GM23248 (cell line): ENCODE data around the gene FGD2. TPM values are rescaled to one million over a fixed set of nuclear protein-coding genes. Genes with fewer than 3 reads are reported as not detected.

Experiments used
- DNase-seq: peaks from one replicate; pipeline ENCODE4 v3.0.0-alpha.2; 2015
- H2AFZ ChIP-seq: fragments of 200-600 bp; sonication (generic); 2 replicates; pipeline ENCODE4 v1.6.1; 2016; ENCODE audit warnings: antibody characterized with exemption
- H3F3A ChIP-seq: fragments of 200-600 bp; sonication (generic); 2 replicates; pipeline ENCODE4 v1.6.1; 2016; ENCODE audit warnings: mild to moderate bottlenecking, antibody characterized with exemption, mixed run types; ENCODE audit not compliant: insufficient read depth
- H3K27ac ChIP-seq: fragments of 200-600 bp; sonication (generic); 2 replicates; pipeline ENCODE4 v1.5.1; 2016; ENCODE audit warnings: mild to moderate bottlenecking
- H3K27me3 ChIP-seq: fragments of 200-600 bp; sonication (generic); replicated peaks from 2 replicates; pipeline ENCODE4 v1.6.1; 2016; ENCODE audit warnings: mild to moderate bottlenecking; ENCODE audit not compliant: insufficient read depth
- H3K36me3 ChIP-seq: fragments of 200-600 bp; sonication (generic); 2 replicates; pipeline ENCODE4 v1.6.1; 2016; ENCODE audit warnings: low read depth, mild to moderate bottlenecking
- H3K4me1 ChIP-seq: fragments of 200-600 bp; sonication (generic); 2 replicates; pipeline ENCODE4 v1.6.1; 2016; ENCODE audit warnings: mild to moderate bottlenecking; ENCODE audit not compliant: insufficient read depth
- H3K4me2 ChIP-seq: fragments of 200-600 bp; sonication (generic); one replicate; pipeline ENCODE4 v1.6.1; 2016; ENCODE audit warnings: mild to moderate bottlenecking; ENCODE audit not compliant: unreplicated experiment
- H3K4me3 ChIP-seq: fragments of 200-600 bp; sonication (generic); 2 replicates; pipeline ENCODE4 v1.5.1; 2016; ENCODE audit warnings: mild to moderate bottlenecking
- H3K79me2 ChIP-seq: fragments of 200-600 bp; sonication (generic); 2 replicates; pipeline ENCODE4 v1.6.1; 2016; ENCODE audit warnings: mild to moderate bottlenecking; ENCODE audit not compliant: insufficient read depth
- H3K9ac ChIP-seq: fragments of 200-600 bp; sonication (generic); 2 replicates; pipeline ENCODE4 v1.6.1; 2016; ENCODE audit warnings: mild to moderate bottlenecking
- H3K9me2 ChIP-seq: fragments of 200-600 bp; sonication (generic); 2 replicates; pipeline ENCODE4 v1.6.1; 2016; ENCODE audit warnings: mixed run types, mild to moderate bottlenecking, moderate library complexity; ENCODE audit not compliant: insufficient read depth
- H3K9me3 ChIP-seq: fragments of 200-600 bp; sonication (generic); one replicate; pipeline ENCODE4 v1.6.1; 2017; ENCODE audit warnings: low read depth
- H4K20me1 ChIP-seq: fragments of 200-600 bp; sonication (generic); 2 replicates; pipeline ENCODE4 v1.6.0; 2016; ENCODE audit not compliant: insufficient read depth
- EZH2 ChIP-seq: fragments of 200-600 bp; sonication (generic); IDR thresholded peaks from 2 replicates; pipeline ENCODE4 v1.6.1; 2018; ENCODE audit warnings: antibody characterized with exemption, mild to moderate bottlenecking; ENCODE audit not compliant: insufficient read depth, poor library complexity, severe bottlenecking
- EZH2phosphoT487 ChIP-seq: fragments of 200-600 bp; sonication (generic); IDR thresholded peaks from 2 replicates; pipeline ENCODE4 v1.6.1; 2018; ENCODE audit warnings: antibody characterized with exemption, moderate library complexity, mild to moderate bottlenecking, low read depth; ENCODE audit not compliant: insufficient read depth
- WGBS, 2 experiments: methylation state at CpG; one replicate each; pipeline ENCODE4 v1.1.6; 2015 to 2017; ENCODE audit warnings: low lambda C conversion rate in 2 of 2, low coverage in 1 of 2; ENCODE audit errors: missing lambda C conversion rate in 2 of 2; 5-methylcytosine and 5-hydroxymethylcytosine counted together
- in situ Hi-C: fragments of 300-500 bp; cut with MboI; formaldehyde crosslinking; loops from 2 replicates; pipeline ENCODE4 v1.15.0; 2020
- polyA plus RNA-seq: library from polyadenylated mRNA; unstranded; fragments of >200 nt; fragmentation: Nextera tagmentation; extraction: Ambion mirVana; gene quantifications from 2 replicates; pipeline ENCODE4 v1.2.1, GENCODE V29; 2016
- total RNA-seq: library from RNA; depleted of rRNA; stranded (reverse); fragments of >200 nt; shearing (Covaris generic); gene quantifications from 2 replicates; pipeline ENCODE4 v1.2.3, GENCODE V29; 2014

The FGD2 gene
- total and polyA plus RNA-seq, 2 experiments from 2014 or later: not detected

DNA sequence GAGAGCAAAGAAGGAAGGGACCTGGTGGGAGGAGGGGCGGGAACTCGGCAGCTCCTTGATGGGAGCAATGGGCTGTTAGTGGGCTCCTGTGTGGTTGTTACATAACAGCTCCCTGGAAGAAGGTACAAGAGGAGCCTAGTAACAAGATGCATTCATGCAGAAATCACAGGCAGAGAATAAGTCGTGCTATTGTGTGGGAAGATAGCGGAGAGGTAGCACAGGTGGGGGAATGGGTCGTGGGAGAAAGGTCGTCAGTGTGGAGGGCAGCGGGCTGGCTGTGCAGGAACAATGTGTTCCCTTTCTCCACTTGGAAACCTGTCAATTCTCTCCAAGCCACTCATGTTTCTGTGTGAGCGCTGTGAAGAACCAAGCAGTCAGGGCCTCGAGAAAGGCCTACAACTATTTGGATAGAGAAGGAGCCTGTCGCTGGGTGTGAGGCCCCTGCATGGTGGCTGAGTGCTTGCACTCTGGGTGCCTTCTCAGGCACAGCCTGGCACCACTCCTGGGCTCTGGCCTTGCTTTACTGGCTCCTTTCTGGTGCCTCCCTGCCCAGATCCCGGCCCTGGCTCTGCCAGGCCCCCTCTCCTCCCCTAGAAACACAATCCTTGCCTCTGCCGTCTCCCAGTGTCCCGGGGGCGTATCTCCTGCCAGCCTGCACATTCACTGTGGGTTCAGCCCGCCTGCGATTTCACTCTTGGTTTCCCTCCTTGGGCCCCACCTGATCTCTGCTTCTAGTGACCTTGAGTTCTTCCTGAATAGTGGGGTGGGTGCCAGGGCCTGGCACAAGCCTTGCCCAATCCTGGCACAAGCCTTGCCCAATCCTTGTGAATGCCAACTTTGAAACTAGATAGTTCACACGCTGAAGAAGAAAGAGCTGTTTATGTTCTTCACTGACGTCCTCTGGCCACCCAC lies 7.4 kb upstream of the FGD2 start:
- H3K79me2 ChIP-seq: no peaks in the 10 kb centered on the region
- H3K36me3 ChIP-seq: no peaks in the 10 kb centered on the region
- H3F3A ChIP-seq: no peaks in the 10 kb centered on the region
- H3K27me3 ChIP-seq: no peaks in the 10 kb centered on the region
- 61 to 64% methylated on average over 18 of the region's 18 CpGs for whole genome bisulfite sequencing, 2 experiments
- no peaks in the 10 kb centered on the region for H3K9me3 ChIP-seq
- H3K4me1 ChIP-seq: no peaks in the 10 kb centered on the region
- TF ChIP-seq EZH2phosphoT487 (no peak), EZH2 (no peak)
- H2AFZ ChIP-seq: no peak overlapping the region
- H3K9me2 ChIP-seq: no peaks in the 10 kb centered on the region
- H4K20me1 ChIP-seq: no peaks in the 10 kb centered on the region
- no peak overlapping the region for H3K4me2 ChIP-seq
- no peak overlapping the region for H3K27ac ChIP-seq
- in situ Hi-C loops: no loop called here
- DNase-seq: no peak
- H3K9ac ChIP-seq: no peak overlapping the region
- H3K4me3 ChIP-seq: no peak overlapping the region

DNA sequence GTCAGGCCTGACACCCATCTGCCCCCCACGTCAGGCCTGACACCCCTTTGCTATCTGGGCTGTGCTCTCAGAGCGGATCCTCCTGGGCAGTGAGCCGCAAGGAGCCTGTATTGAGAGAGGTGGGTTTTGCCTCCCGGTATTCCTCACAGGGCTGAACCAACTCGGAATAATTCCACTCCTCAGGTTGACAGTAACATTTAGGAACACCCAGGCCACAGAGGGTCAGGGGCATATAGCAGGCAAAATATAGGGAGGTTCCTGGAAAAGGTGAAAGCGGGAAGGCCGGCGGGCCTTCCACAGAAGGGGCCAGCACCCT lies 6.8 kb upstream of the FGD2 start:
- TF ChIP-seq EZH2: no peak
- H3K9ac ChIP-seq: no peak overlapping the region
- H4K20me1 ChIP-seq: no peaks in the 10 kb centered on the region
- no peaks in the 10 kb centered on the region for H3K9me3 ChIP-seq
- H3K27ac ChIP-seq: no peak overlapping the region
- H3K27me3 ChIP-seq: no peaks in the 10 kb centered on the region
- H3K9me2 ChIP-seq: no peaks in the 10 kb centered on the region
- no peak overlapping the region for H3K4me3 ChIP-seq
- H3F3A ChIP-seq: no peaks in the 10 kb centered on the region
- H3K4me1 ChIP-seq: no peaks in the 10 kb centered on the region
- H2AFZ ChIP-seq: no peak overlapping the region
- 79 to 82% methylated on average over 8 of the region's 8 CpGs for WGBS, 2 experiments
- H3K79me2 ChIP-seq: no peaks in the 10 kb centered on the region
- no peaks in the 10 kb centered on the region for H3K36me3 ChIP-seq
- in situ Hi-C loops: no loop called here
- H3K4me2 ChIP-seq: no peak overlapping the region
- no peak for DNase-seq

DNA sequence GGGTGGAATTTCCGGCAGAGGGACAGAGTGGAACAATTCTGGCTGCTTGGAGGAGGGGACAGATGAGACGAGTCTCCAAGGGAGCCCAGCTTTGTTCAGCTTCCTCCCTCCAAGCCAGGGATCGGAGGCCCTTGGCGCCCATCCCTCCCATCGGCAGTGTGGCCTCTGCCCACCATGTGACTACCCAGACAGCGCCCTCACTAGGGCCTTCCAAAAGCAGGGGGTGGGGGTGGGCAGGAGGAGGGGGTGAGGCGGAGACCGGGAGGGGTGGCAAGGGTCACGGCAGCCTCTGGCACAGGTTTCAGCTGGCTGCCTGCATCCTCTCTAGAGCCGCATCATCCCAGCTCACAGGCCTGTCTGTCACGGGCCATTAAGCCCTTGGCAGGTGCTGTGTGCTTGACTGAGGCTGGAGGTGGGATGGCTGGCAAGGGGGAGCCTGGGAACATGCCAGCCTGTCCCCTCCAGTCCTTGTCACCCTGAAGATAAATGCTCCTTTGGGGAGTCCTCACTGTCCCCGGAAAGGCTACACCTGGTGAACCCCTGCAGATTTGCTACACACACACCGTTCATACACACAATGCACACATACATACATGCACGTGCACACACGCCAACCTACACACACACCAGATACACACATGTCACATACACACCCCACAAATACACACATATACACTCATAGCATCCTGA lies 6.2 kb upstream of the FGD2 start:
- no peak overlapping the region for H3K4me2 ChIP-seq
- H3K79me2 ChIP-seq: no peaks in the 10 kb centered on the region
- H3K36me3 ChIP-seq: no peaks in the 10 kb centered on the region
- H3K4me3 ChIP-seq: no peak overlapping the region
- H3K9ac ChIP-seq: no peak overlapping the region
- H3F3A ChIP-seq: no peaks in the 10 kb centered on the region
- H4K20me1 ChIP-seq: no peaks in the 10 kb centered on the region
- H3K4me1 ChIP-seq: no peaks in the 10 kb centered on the region
- no peak for DNase-seq
- H3K27ac ChIP-seq: no peak overlapping the region
- WGBS, 2 experiments: 65 to 71% methylated on average over 10 to 15 of the region's 15 CpGs
- H3K27me3 ChIP-seq: no peaks in the 10 kb centered on the region
- H2AFZ ChIP-seq: no peak overlapping the region
- H3K9me3 ChIP-seq: no peaks in the 10 kb centered on the region
- TF ChIP-seq EZH2phosphoT487 (no peak), EZH2 (no peak)
- in situ Hi-C loops: no loop called here
- no peaks in the 10 kb centered on the region for H3K9me2 ChIP-seq

DNA sequence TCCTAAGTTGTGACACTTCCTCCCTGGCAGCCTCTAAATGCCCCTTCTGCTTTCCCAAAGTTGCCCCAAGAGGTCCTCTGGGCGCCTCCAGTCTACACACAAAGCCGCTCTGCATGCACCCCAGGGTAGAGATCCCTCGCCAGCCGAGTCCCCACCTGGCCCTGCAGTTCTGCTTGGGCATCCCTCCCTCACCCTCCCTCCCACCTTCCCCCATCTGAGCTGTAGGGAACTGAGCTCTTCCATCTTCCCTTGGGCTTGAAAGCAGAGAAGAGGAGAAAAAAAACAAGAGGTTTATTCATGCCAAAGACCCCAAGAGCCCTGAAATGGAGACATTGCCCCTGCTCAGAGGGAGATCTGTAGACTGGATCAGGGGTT lies 5.7 kb upstream of the FGD2 start:
- no peaks in the 10 kb centered on the region for H4K20me1 ChIP-seq
- H3K4me3 ChIP-seq: no peak overlapping the region
- H3K9me2 ChIP-seq: no peaks in the 10 kb centered on the region
- no peaks in the 10 kb centered on the region for H3K9me3 ChIP-seq
- H3F3A ChIP-seq: no peaks in the 10 kb centered on the region
- TF ChIP-seq EZH2 (no peak), EZH2phosphoT487 (no peak)
- no peak overlapping the region for H3K27ac ChIP-seq
- no peak overlapping the region for H2AFZ ChIP-seq
- H3K79me2 ChIP-seq: no peaks in the 10 kb centered on the region
- H3K4me1 ChIP-seq: no peaks in the 10 kb centered on the region
- H3K4me2 ChIP-seq: no peak overlapping the region
- no peak overlapping the region for H3K9ac ChIP-seq
- H3K36me3 ChIP-seq: no peaks in the 10 kb centered on the region
- 91 to 96% methylated on average over 4 of the region's 4 CpGs for WGBS, 2 experiments
- in situ Hi-C loops: loop anchor here (10.0 kb wide), 1 partner anchor 225 kb away; no protein-coding TSS in a partner anchor
- DNase-seq: no peak
- H3K27me3 ChIP-seq: no peaks in the 10 kb centered on the region
